Right cardiac atrium (tissue), 5 donors: ENCODE data around the gene AHCYL2. TPM values are rescaled to one million over a fixed set of nuclear protein-coding genes. Genes with fewer than 3 reads are reported as not detected.
"Not testable (repeated sequence)": the region's sequence is repeated elsewhere in the genome, so short reads cannot be mapped to it uniquely, and the experiment has no call there.

Experiments
- ATAC-seq, 2 donors: fragments of 200-7000 bp; cut with Tn5 transposase; one replicate each; pipeline versions ENCODE4 v1.8.0 to v1.9.1; 2020; ENCODE audit warnings: moderate library complexity in 2 of 2, mild to moderate bottlenecking in 1 of 2
- DNase-seq, 3 donors: peaks; one replicate each; pipeline ENCODE4 v3.0.0-alpha.2; 2020
- H3K27ac ChIP-seq: one replicate; pipeline ENCODE4 v1.5.1; 2013; ENCODE audit warnings: mild to moderate bottlenecking, low read length, control low read depth, moderate library complexity
- H3K27me3 ChIP-seq: one replicate; pipeline ENCODE4 v1.6.1; 2013; ENCODE audit not compliant: control insufficient read depth, insufficient read depth
- H3K4me1 ChIP-seq: one replicate; pipeline ENCODE4 v1.6.1; 2013; ENCODE audit warnings: low read length; ENCODE audit not compliant: control insufficient read depth, insufficient read depth
- H3K4me3 ChIP-seq: one replicate; pipeline ENCODE4 v1.5.1; 2013; ENCODE audit warnings: low read length, control low read depth
- H3K9me3 ChIP-seq: one replicate; pipeline ENCODE4 v1.6.1; 2013; ENCODE audit warnings: low read length; ENCODE audit not compliant: control insufficient read depth
- WGBS: extraction: QIAGEN DNeasy Blood & Tissue Kit; methylation state at CpG from one replicate; pipeline ENCODE4 v1.1.7; 2013; 5-methylcytosine and 5-hydroxymethylcytosine counted together
- intact Hi-C, 4 donors: fragments of 100-400 bp; cut with DNase I; formaldehyde crosslinking; loops; one replicate each; pipeline versions ENCODE4 v1.11.0 to v1.14.0; 2022 to 2023
- polyA plus RNA-seq: library from polyadenylated mRNA; stranded (reverse); fragments of 200-250 nt; gene quantifications from one replicate; pipeline ENCODE4 v1.2.3, GENCODE V29; 2013
- total RNA-seq, 4 donors: library from RNA; stranded (reverse); fragmentation: NEBNext Ultra II Directional; extraction: Animal tissue kit (Norgen Biotek cat#: 25700); gene quantifications; one replicate each; pipeline ENCODE4 v1.2.1, GENCODE V29; 2021
- donor health status: healthy with polysubstance abuse.
- donor health status: DM: no; HTN: yes; CAD: no.
- donor health status: DM: no; HTN: no; CAD: no.
- donor health status: DM: no; HTN: yes; CAD: no; lungs with severe emphysema.
- donor health status: DM: yes; HTN: yes; CAD: no.

The AHCYL2 gene
- total and polyA plus RNA-seq, 5 donors, result 1.8 to 8.8 (median 7.1) TPM

DNA sequence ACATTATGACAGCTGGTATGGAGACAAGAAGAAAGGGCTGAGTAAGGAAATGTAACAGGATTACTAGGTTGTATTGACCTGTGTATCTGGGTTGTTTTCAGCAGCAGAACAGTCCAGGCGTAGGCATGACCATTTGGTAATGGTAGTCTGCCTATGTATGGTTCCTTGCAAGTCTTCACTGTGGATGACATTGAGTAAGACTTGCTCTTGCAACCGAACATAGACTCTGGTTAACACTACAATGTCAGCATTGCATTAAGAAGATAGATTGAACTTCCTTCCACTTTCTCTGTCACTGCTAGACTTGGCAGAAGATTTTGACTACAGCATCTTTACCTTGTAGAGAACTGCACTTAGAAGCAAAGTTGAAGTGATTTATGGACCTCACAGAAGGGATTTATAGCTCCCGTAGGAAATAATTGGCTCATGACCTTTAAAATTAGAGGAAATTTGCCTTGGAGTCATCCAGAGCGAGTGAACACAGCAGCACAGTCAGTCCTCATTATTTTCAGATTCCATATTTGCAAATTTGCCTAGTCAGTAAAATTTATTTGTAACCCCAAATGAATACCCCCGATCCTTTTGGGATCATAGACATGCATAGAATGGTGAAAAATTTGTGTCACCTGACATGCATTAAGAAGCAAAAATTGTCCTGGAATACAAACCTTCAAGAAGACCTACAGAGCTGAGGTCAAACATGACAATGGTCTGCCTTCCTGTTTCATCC is 129.8 kb downstream of the AHCYL2 start:
- Histone ChIP-seq H3K4me3 (no peak overlapping the region), H3K9me3 (no peaks in the 10 kb centered on the region), H3K4me1 (no peaks in the 10 kb centered on the region), H3K27me3 (no peaks in the 10 kb centered on the region), H3K27ac (no peak overlapping the region)
- 89% methylated on average over 5 of the region's 5 CpGs for WGBS
- DNase-seq (no peak), ATAC-seq (no peak)
- intact Hi-C loops, result loop anchor here in 1 of 4 donors (10.0 kb wide), 1 partner anchor 290 kb away; no protein-coding TSS in a partner anchor

DNA sequence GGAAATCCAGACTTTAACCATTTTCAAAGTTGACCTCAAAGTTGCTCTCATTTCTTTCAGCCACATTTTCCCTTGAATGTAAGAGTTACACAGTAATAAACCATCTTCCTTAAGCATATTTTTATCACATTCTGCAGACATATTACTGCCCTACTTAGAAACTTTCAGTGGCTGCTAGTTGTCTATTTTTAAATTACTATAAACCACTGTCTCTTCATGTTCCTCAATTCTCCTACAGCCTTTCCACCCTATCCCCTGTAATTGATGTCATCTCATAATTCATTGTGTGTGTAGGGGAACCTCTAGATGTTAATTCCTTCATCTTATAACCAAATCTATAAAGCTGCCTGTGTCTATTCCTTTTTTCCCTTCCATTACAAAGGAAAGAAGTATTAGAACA is 131.3 kb downstream of the AHCYL2 start:
- no peak overlapping the region for H3K4me3 ChIP-seq
- DNase-seq (no peak), ATAC-seq (no peak)
- H3K4me1 ChIP-seq, result no peaks in the 10 kb centered on the region
- H3K27me3 ChIP-seq, result no peaks in the 10 kb centered on the region
- no peaks in the 10 kb centered on the region for H3K9me3 ChIP-seq
- intact Hi-C loops, result loop anchor here in 1 of 4 donors (10.0 kb wide), 1 partner anchor 289 kb away; no protein-coding TSS in a partner anchor
- H3K27ac ChIP-seq, result no peak overlapping the region

DNA sequence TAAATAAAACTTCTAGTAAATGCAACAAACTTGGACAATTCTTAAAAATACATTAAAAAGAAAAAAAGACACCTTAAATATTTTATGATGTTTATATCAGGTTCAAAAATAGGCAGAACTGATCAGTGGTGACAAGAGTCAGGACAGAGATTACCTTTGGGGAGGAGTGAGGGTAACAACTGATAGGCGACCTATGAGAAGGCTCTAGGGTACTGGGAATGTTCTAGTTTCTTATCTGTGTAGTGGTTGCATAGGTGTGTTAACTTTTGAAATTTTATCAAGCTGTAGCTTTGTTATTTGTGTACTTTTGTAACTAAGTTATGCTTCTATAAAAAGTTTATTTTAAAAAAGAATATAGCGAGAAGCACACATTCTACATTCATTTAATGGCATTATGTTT is 134.3 kb downstream of the AHCYL2 start:
- H3K27me3 ChIP-seq, result no peaks in the 10 kb centered on the region
- WGBS, result 90% methylated on average over 2 of the region's 2 CpGs
- no peaks in the 10 kb centered on the region for H3K4me1 ChIP-seq
- no peak overlapping the region for H3K27ac ChIP-seq
- ATAC-seq (no peak), DNase-seq (no peak)
- intact Hi-C loops, result loop anchor here in 1 of 4 donors (10.0 kb wide), 1 partner anchor 286 kb away; no protein-coding TSS in a partner anchor
- no peak overlapping the region for H3K4me3 ChIP-seq
- H3K9me3 ChIP-seq, result no peaks in the 10 kb centered on the region

DNA sequence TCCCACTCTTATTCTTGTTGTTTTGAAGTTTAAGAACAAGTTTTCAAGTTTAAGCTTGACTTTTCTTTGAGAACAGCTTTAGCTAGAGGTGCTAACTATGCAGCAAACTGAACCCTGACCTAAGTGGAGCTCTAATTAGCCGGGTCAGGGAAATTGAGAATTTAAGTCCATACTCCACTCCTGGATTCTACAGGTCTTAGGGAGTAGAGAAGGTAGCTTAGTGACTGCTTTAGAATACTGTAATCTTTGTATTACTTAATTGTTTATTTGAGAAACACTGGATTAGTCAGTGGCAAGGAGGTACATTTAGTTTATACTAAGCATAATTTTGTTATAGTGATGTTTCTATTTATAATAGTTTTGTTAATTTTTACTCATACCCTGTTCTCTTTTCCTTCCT is 134.8 kb downstream of the AHCYL2 start:
- no peaks in the 10 kb centered on the region for H3K9me3 ChIP-seq
- no peaks in the 10 kb centered on the region for H3K27me3 ChIP-seq
- H3K27ac ChIP-seq, result no peak overlapping the region
- no peak for DNase-seq
- intact Hi-C loops, result loop anchor here in 2 of 4 donors (10.0 kb wide), 2 partner anchors 265 to 285 kb away; no protein-coding TSS in a partner anchor
- H3K4me1 ChIP-seq, result no peaks in the 10 kb centered on the region
- no peak overlapping the region for H3K4me3 ChIP-seq
- ATAC-seq, result no peak
- 95% methylated on average over 1 of the region's 1 CpG for WGBS

DNA sequence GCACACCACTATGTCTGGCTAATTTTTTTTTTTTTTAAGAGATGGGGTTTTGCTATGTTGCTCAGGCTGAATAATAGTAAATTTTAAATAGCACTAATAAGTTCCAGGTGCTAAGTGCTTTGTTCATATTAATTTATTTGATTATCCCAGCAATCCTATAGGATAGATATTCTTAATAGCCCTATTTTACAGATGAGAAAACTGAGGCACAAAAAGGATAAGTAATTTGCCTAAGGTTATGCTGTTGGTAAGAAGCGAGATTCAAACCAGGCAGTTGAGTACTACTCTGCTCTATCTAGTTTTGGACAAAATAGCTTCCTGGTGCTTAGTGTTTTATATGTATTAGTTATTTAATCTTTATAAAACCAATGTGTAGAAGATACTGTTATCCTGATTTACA is 136.9 kb downstream of the AHCYL2 start:
- DNase-seq (no peak), ATAC-seq (no peak)
- Histone ChIP-seq H3K4me3 (no peak overlapping the region), H3K4me1 (no peaks in the 10 kb centered on the region), H3K27me3 (no peaks in the 10 kb centered on the region), H3K9me3 (no peaks in the 10 kb centered on the region), H3K27ac (no peak overlapping the region)
- intact Hi-C loops, result loop anchor here in 1 of 4 donors (10.0 kb wide), 1 partner anchor 263 kb away; no protein-coding TSS in a partner anchor
- 98% methylated on average over 1 of the region's 1 CpG for WGBS

DNA sequence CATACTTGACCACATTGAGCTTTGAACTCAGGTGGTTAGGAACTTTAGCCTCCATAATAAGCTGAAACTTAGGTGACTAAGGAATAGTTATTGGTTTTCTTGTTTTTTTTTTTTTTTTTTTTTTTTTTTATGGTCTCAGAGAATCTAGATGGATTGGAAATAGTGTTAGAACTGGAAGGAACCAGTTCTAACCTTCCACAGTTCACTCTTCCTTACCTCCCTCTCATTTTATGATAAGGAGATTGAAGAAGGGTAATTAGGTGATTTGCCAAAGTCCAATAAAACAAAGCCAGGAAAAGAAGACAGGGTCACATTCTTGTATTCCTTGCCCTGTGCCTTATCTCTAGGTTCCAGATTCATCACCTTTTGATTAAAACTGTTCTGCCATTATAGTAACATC is 137.7 kb downstream of the AHCYL2 start:
- intact Hi-C loops, result loop anchor here in 1 of 4 donors (10.0 kb wide), 1 partner anchor 262 kb away; no protein-coding TSS in a partner anchor
- Histone ChIP-seq H3K4me1 (no peaks in the 10 kb centered on the region), H3K9me3 (no peaks in the 10 kb centered on the region), H3K4me3 (no peak overlapping the region), H3K27me3 (no peaks in the 10 kb centered on the region), H3K27ac (no peak overlapping the region)
- ATAC-seq, result no peak
- DNase-seq, result no peak

DNA sequence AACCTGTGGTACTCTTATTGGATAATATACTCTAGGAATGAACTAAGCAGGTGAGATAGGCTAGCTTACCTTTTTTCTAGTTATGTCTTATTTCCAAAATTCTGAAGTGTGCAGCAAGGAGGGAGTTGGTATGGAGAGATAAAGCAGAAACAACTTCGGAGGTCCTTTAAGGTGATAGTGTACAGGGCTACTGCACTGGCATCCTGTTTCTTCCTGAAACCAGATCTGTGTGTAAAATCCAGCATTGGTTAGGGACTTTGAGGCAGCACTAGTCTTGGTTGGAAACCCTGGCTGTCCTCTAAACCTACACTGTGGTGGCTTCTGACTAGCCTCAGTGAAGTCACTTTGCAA is 142.5 kb downstream of the AHCYL2 start:
- WGBS, result 74% methylated on average over 1 of the region's 1 CpG
- no peaks in the 10 kb centered on the region for H3K27me3 ChIP-seq
- no peaks in the 10 kb centered on the region for H3K9me3 ChIP-seq
- no peak overlapping the region for H3K4me3 ChIP-seq
- ATAC-seq (no peak), DNase-seq (no peak)
- H3K4me1 ChIP-seq, result peaks cover 2% of the 10 kb centered on the region
- H3K27ac ChIP-seq, result no peak overlapping the region
- intact Hi-C loops, result loop anchor here (5.0 to 10.0 kb wide), 3 partner anchors 100 to 257 kb away; no protein-coding TSS in a partner anchor

DNA sequence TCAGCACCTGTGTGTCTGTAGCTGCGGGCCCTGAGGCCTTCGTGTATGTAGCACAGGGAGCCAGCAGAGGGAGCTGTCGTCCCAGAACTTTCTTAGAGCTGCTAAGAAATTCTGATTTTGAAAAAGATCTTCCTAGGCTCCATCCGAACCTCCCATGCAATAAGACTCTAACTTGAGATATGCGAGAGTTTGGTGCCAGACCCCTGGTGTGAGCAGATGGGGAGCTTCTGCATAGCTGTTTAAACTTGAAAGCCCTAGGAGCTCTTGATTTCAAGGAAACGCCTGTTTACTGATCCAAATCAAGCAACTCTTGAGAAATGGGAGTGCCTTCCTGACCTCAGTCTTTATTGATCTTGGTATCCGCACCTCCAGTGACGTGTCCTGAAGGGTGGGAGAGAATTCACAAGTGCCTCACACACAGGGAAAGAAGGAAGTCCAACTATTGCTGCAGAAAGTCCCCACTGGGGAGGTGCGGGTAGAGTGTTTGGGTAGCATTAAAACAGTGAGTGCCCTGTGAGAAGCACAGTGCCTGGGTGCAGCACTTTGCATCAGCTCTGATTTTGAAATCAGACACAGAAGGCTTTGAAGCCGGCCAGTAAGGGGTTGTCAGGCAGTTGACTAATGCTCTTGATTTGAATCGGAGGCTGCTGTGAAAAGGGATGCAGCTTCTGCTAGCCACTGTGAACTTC is 143.0 kb downstream of the AHCYL2 start:
- H3K27me3 ChIP-seq, result no peaks in the 10 kb centered on the region
- no peak overlapping the region for H3K27ac ChIP-seq
- peaks cover 2% of the 10 kb centered on the region for H3K4me1 ChIP-seq
- no peaks in the 10 kb centered on the region for H3K9me3 ChIP-seq
- DNase-seq, result peak; percentile 71 to 89 (median 85)
- 13% methylated on average over 11 of the region's 11 CpGs for WGBS
- no peak overlapping the region for H3K4me3 ChIP-seq
- intact Hi-C loops, result loop anchor here (2.0 to 10.0 kb wide), 4 partner anchors 99 to 257 kb away; no protein-coding TSS in a partner anchor
- peak; percentile 86 to 92 for ATAC-seq

DNA sequence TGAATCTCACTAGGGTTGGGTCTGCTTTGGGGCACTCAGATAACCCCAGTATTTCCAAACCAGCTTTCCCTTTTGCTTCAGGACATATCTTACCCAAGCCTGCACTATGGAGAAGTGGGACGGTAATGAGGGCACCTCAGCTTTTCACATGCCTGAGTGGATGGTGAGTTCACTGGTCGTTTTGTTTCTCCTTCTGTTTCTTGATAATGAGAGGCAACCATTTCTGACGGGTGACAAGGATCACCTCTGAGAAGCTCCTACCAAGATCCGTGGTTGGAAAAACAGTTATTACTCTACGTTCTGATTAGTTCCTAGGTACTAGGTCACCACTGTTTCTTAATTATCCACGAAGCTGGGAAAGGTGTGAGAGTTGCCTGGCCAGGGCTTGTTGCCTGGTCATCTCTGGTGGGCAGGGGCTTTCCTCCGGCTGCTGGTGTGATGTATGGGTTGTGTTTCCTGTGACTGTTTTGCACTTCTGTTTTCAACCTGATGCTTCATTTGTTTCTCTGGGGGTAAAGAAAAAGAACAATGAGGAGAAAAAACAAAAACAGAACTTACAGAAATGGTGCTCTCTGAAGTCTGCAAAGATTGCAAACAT is 143.7 kb downstream of the AHCYL2 start:
- Histone ChIP-seq H3K4me1 (peaks cover 2% of the 10 kb centered on the region), H3K27me3 (no peaks in the 10 kb centered on the region), H3K9me3 (no peaks in the 10 kb centered on the region), H3K4me3 (no peak overlapping the region), H3K27ac (no peak overlapping the region)
- DNase-seq, result no peak
- intact Hi-C loops, result loop anchor here (2.0 to 10.0 kb wide), 4 partner anchors 99 to 256 kb away; no protein-coding TSS in a partner anchor
- WGBS, result 50% methylated on average over 7 of the region's 7 CpGs
- ATAC-seq, result no peak

DNA sequence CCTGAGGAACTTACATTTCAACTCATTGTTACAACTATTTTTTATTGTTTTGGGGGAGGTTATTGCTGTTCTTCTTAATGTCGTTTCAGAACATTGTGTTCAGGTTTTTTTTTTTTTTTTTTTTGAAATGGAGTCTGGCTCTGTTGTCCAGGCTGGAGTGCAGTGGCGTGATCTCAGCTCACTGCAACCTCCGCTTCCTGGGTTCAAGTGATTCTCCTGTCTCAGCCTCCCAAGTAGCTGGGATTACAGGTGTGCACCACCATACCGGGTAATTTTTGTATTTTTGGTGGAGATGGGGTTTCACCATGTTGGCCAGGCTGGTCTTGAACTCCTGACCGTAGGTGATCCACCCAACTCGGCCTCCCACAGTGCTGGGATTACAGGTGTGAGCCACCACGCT is 144.6 kb downstream of the AHCYL2 start:
- DNase-seq, H3K4me3 ChIP-seq, H3K27me3 ChIP-seq, ATAC-seq, H3K4me1 ChIP-seq, H3K9me3 ChIP-seq, H3K27ac ChIP-seq: not testable (repeated sequence)
- WGBS, result 94% methylated on average over 7 of the region's 7 CpGs
- intact Hi-C loops, result loop anchor here (2.0 to 10.0 kb wide), 4 partner anchors 98 to 255 kb away; no protein-coding TSS in a partner anchor

DNA sequence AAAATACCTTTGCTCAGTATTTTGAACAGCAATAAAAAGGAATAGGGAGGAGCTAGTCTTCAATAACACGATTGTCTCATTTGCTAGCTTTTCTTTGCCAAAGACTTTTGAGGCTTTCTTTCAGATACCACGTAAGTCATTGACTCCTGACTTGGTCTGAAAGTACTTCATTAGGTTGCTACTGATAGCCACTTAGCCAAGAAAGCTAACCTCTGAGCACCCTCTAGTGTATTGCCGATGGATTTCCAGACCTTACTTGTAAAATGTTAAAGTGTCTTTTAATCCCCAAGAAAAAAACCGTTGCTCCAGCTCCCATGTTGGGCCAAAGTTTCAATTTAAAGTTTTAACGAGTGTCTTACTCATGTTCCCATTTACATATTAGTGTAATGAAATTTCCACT is 146.0 kb downstream of the AHCYL2 start:
- no peaks in the 10 kb centered on the region for H3K9me3 ChIP-seq
- no peaks in the 10 kb centered on the region for H3K27me3 ChIP-seq
- no peak for ATAC-seq
- peaks cover 3% of the 10 kb centered on the region for H3K4me1 ChIP-seq
- intact Hi-C loops, result no loop called here
- WGBS, result 64% methylated on average over 5 of the region's 5 CpGs
- DNase-seq, result no peak
- H3K4me3 ChIP-seq, result no peak overlapping the region
- H3K27ac ChIP-seq, result no peak overlapping the region
